Muscle layer of colon (tissue), 2 donors: ENCODE measurements around the gene FLRT1.

Experiments
- H3K27ac ChIP-seq: one replicate; pipeline ENCODE4 v1.7.0; 2013; ENCODE audit warnings: low read depth, mild to moderate bottlenecking, low read length, moderate library complexity
- H3K27me3 ChIP-seq, 2 donors: one replicate each; pipeline ENCODE4 v1.7.0; 2013; ENCODE audit warnings: low read length in 2 of 2, mild to moderate bottlenecking in 2 of 2; ENCODE audit not compliant: insufficient read depth in 2 of 2, control insufficient read depth in 1 of 2
- H3K36me3 ChIP-seq: one replicate; pipeline ENCODE4 v1.7.0; 2013; ENCODE audit warnings: mild to moderate bottlenecking, low read length; ENCODE audit not compliant: insufficient read depth
- H3K4me1 ChIP-seq: one replicate; pipeline ENCODE4 v1.7.0; 2013; ENCODE audit warnings: mild to moderate bottlenecking, low read length; ENCODE audit not compliant: insufficient read depth
- H3K4me3 ChIP-seq, 2 donors: one replicate each; pipeline ENCODE4 v1.7.0; 2013; ENCODE audit warnings: low read length in 2 of 2, low read depth in 1 of 2, mild to moderate bottlenecking in 1 of 2, moderate library complexity in 1 of 2
- H3K9ac ChIP-seq: one replicate; pipeline ENCODE4 v1.7.0; 2013; ENCODE audit warnings: low read length
- H3K9me3 ChIP-seq: one replicate; pipeline ENCODE4 v1.7.0; 2013; ENCODE audit warnings: mild to moderate bottlenecking, low read length
- donor health status: abdominal sarcoma.
- donor health status: Adenocarcinoma of cecum.

Gene FLRT1

DNA sequence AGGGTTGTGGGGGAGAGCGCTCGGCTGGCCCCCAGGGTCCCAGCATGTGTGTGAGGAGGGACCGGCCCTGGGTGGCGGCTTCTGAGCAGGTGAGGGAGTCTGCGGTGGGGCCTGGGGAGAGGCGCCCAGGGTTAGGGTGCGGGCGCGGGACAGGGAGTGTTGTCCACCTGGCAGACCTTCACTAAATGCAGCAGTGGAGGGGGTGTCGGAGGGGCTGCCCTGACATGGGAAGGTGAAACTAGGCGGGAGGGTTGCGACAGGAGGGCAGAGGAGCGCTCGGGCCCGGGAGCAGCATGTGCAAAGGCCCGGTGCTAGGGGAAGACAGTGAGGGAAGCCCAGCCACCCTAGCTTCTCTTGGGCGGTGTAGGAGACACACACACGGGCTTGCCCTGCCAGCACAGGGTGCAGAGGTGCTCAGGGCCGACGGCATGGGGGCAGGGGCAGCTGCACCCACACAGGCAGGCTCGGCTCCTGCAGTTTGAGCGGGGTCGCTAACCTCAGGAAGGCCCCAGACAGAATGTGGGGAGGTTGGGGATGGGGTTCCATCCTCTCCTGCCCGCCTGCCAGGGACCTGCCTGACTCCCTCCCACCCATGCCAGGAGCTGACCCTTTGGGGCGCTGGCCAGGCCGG is 27.3 kb upstream of the FLRT1 start:
- Histone ChIP-seq H3K4me3 (no peak overlapping the region), H3K27me3 (peaks cover 0 to 7% of the 10 kb centered on the region in 2 donors), H3K9ac (no peak overlapping the region), H3K9me3 (no peaks in the 10 kb centered on the region), H3K4me1 (no peaks in the 10 kb centered on the region), H3K36me3 (no peaks in the 10 kb centered on the region), H3K27ac (peak overlapping the region; percentile 43)

DNA sequence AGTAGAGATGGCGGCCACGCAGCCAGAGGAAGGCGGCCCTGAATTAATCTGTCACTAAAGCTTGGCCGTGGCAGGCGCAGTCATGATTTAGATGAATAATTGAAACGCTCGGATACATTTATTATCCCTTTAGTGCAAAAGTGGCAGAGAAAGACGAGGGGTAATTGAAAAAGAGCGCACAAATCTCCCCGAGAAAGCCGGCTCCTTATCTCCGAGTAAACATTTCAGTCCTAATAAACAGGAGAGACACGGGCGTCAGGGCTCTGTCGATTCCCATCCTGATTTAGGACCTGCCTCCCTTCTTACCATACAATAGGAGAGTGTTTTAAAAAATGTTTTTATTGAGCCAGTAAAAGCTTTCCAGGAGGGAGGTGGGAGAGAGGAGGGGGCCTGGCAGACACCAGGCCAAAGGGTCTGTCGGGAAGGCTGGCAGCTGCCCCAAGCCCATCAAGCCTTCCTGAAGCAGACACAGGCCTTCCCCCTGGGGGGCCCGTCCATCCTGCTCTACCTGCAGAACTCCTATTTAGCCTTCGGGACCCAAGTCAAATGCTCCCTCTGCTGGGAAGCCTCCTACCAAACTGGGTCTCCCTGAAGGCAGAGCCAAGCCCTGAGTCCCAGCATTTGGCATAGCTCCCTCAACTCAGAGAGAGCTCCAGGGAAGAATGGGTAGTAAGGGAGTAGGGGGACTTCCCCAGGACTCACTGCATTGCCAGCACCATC is 26.7 kb upstream of the FLRT1 start:
- Histone ChIP-seq H3K27me3 (peaks cover 0 to 7% of the 10 kb centered on the region in 2 donors), H3K27ac (no peak overlapping the region), H3K36me3 (no peaks in the 10 kb centered on the region), H3K9me3 (no peaks in the 10 kb centered on the region), H3K4me1 (no peaks in the 10 kb centered on the region), H3K4me3 (no peak overlapping the region), H3K9ac (no peak overlapping the region)

GRCh38 chr11:64009710-64010109 is 26.0 kb upstream of the FLRT1 start:
- H3K27ac ChIP-seq: no peak overlapping the region
- H3K9ac ChIP-seq: no peak overlapping the region
- no peaks in the 10 kb centered on the region for H3K4me1 ChIP-seq

GRCh38 chr11:64010783-64011182 is 24.9 kb upstream of the FLRT1 start:
- Histone ChIP-seq H3K4me3 (no peak overlapping the region), H3K27me3 (peaks cover 0 to under 1% of the 10 kb centered on the region in 2 donors), H3K27ac (no peak overlapping the region), H3K9me3 (no peaks in the 10 kb centered on the region), H3K9ac (no peak overlapping the region), H3K4me1 (no peaks in the 10 kb centered on the region), H3K36me3 (no peaks in the 10 kb centered on the region)

More at GRCh38 chr11:64009710-64010109, 26.0 kb upstream of the FLRT1 start:
- Histone ChIP-seq H3K27me3 (peaks cover 0 to 7% of the 10 kb centered on the region in 2 donors), H3K4me3 (no peak overlapping the region), H3K9me3 (no peaks in the 10 kb centered on the region), H3K36me3 (no peaks in the 10 kb centered on the region)

DNA sequence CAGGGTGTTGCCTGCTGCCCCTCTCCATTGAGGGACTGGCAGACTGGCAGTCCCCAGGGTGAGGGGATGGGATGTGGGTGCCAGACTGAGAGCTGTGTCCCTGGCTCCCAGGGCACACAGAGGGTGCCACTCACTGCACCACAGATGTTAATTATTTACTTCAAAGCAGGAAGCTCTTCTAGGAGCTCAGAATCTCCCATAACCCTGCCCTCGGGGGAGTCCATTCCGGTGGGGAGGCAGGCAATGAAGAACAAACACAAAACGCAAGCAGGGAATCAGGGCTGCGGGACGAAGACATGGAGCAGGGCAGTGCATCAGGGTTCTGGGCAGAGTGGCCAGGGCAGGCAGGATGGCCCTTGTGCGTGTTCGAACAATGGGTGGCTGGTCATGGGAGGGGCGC is 24.4 kb upstream of the FLRT1 start:
- H3K4me1 ChIP-seq: no peaks in the 10 kb centered on the region
- H3K4me3 ChIP-seq: no peak overlapping the region
- no peaks in the 10 kb centered on the region for H3K9me3 ChIP-seq
- H3K9ac ChIP-seq: no peak overlapping the region
- no peaks in the 10 kb centered on the region for H3K27me3 ChIP-seq
- no peak overlapping the region for H3K27ac ChIP-seq
- H3K36me3 ChIP-seq: no peaks in the 10 kb centered on the region

- H3K27me3 ChIP-seq: no peaks in the 10 kb centered on the region
- H3K9me3 ChIP-seq: no peaks in the 10 kb centered on the region
- H3K36me3 ChIP-seq: no peaks in the 10 kb centered on the region
- H3K27ac ChIP-seq: no peak overlapping the region
- no peaks in the 10 kb centered on the region for H3K4me1 ChIP-seq
- H3K9ac ChIP-seq: no peak overlapping the region
- H3K4me3 ChIP-seq: no peak overlapping the region
These were observed 22.4 kb upstream of the FLRT1 start for GRCh38 chr11:64013141-64013896.

DNA sequence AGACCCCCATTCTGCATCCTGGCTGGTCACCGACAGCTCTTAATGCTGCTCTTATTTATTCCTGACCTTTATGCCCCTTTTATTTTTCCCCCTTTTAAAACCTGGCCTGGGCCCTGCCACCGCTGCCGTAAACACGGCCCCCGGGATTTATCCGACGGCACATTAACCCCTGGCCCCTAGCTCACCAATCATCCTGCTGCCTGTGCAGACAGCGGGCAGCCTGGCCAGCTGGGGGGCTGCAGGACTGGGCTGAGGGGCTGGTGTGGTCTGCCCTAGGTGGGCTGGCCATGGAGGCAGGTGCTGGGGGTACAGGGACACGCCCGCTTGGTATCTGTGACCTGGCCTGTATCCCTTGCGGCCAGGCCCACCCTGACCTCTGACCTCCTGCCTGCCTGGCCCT is 21.4 kb upstream of the FLRT1 start:
- no peak overlapping the region for H3K4me3 ChIP-seq
- no peak overlapping the region for H3K27ac ChIP-seq
- H3K9me3 ChIP-seq: no peaks in the 10 kb centered on the region
- H3K27me3 ChIP-seq: no peaks in the 10 kb centered on the region
- no peaks in the 10 kb centered on the region for H3K36me3 ChIP-seq
- no peaks in the 10 kb centered on the region for H3K4me1 ChIP-seq
- no peak overlapping the region for H3K9ac ChIP-seq

DNA sequence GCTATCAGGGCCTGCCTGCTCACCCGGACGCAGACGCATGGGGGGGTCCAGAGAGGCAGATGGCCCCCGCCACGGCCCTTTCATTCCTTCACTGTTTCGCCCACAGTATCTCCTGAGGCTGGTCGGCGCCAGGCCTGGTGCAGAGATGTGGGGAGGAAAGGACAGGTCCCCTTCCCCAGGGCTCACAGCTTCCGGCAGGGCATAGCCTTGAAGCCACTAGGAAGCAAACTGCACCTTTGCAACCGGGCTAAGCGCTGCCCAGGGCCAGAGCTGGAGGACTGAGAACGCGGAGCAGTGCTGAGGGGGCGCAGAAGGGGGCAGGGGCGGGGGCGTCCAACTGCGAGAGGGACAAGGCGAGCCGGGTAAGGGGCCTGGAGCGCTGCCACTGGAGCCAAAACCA is 20.2 kb upstream of the FLRT1 start:
- Histone ChIP-seq H3K4me3 (no peak overlapping the region), H3K9ac (no peak overlapping the region), H3K27ac (no peak overlapping the region), H3K9me3 (no peaks in the 10 kb centered on the region), H3K27me3 (no peaks in the 10 kb centered on the region), H3K4me1 (no peaks in the 10 kb centered on the region), H3K36me3 (no peaks in the 10 kb centered on the region)

DNA sequence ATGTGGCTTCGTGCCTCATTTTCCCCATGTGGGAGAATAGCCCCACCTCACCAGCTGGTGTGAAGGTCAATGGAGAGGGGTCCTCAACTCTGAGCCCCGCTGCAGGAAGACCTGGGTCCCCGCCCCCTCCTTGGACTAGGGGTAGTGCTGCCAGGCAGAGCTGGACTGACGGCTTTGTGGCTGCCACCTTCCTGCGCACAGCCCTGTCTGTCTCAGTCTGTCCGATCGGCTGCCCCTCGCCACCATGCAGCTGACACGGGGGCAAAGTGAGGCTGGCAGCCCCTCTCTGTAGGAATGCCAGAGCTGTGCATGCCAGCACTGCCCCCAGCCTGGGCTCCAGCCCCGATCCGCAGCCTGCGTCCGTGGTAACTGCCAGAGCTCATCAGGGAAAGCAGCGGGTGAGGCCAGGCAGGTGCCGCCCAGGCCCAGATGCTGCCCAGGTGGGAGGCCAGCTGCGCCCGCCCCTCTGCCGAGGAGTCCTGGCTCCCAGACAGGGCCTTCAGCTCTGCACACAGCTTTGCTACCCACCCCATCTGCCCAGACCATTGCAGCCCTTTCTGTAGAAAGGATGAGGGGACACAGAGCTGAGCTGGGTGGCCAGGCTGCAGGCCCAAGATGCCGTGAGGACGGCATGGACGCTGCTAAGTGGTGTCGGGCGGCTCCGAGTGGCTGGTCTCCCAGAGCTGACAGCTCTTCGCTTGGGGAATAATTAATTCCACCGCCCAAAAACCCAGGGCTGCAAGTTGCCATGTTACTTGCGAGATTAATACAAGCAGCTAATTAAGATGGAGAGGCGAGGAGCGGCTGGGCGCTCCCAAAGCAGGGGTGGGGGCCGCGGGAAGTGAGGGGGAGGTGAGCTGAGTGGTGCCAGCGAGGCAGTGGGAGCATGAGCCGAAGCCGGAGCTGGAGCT is 19.5 kb upstream of the FLRT1 start:
- Histone ChIP-seq H3K9me3 (no peaks in the 10 kb centered on the region), H3K9ac (no peak overlapping the region), H3K4me3 (no peak overlapping the region), H3K27ac (no peak overlapping the region), H3K4me1 (no peaks in the 10 kb centered on the region), H3K36me3 (no peaks in the 10 kb centered on the region), H3K27me3 (no peaks in the 10 kb centered on the region)

GRCh38 chr11:64017945-64018224 is 17.8 kb upstream of the FLRT1 start:
- Histone ChIP-seq H3K4me3 (no peak overlapping the region), H3K27ac (no peak overlapping the region), H3K9ac (no peak overlapping the region), H3K36me3 (no peaks in the 10 kb centered on the region), H3K4me1 (no peaks in the 10 kb centered on the region), H3K27me3 (no peaks in the 10 kb centered on the region), H3K9me3 (no peaks in the 10 kb centered on the region)

DNA sequence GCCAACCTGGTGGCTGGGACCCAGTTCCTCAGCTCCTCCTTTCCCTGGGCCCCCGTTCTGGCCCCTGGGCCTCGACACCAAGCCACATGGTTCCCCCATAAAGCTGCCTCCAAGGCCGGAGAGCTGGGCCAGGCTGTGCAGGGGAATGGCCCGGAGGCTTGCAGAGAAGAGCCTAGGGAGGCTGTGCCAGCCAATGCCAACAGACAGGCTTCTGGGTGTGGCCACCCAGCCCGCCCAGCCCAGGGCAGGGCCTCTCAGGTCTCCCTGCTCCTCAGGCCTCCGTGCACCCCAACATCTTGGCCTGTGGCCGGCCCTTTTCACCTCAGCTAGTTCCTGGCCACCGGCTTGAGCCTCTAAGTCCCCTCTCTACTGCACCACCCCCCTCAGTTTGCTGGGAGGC is 17.4 kb upstream of the FLRT1 start:
- no peak overlapping the region for H3K9ac ChIP-seq
- H3K4me3 ChIP-seq: no peak overlapping the region
- H3K36me3 ChIP-seq: no peaks in the 10 kb centered on the region
- H3K9me3 ChIP-seq: no peaks in the 10 kb centered on the region
- H3K27me3 ChIP-seq: no peaks in the 10 kb centered on the region
- no peaks in the 10 kb centered on the region for H3K4me1 ChIP-seq
- H3K27ac ChIP-seq: no peak overlapping the region
